Astrocyte of the cerebellum (primary cell): Measurements from ENCODE around the gene SMYD4.
"Not testable (repeated sequence)": the region's sequence is repeated elsewhere in the genome, so short reads cannot be mapped to it uniquely, and the experiment has no call there.

Experiments used
- DNase-seq: peaks from one replicate; pipeline ENCODE4 v3.0.0-alpha.2; 2011; ENCODE audit warnings: low read depth
- H3K4me3 ChIP-seq: 2 replicates; pipeline ENCODE4 v1.5.1; 2011; ENCODE audit warnings: mild to moderate bottlenecking, low read depth, low read length, moderate library complexity
- CTCF ChIP-seq: IDR thresholded peaks from 2 replicates; pipeline ENCODE4 v1.5.1; 2012; ENCODE audit warnings: low read length, low read depth, moderate library complexity, mild to moderate bottlenecking; ENCODE audit errors: missing control alignments
- in situ Hi-C: cut with HindIII; loops from 2 replicates; pipeline ENCODE4 v1.10.0; 2017; ENCODE audit warnings: low sequenced_read_pairs

Gene SMYD4

GRCh38 chr17:1861391-1862010, 31.8 kb upstream of the SMYD4 start:
- no peak for TF ChIP-seq CTCF
- in situ Hi-C loops, result loop anchor here (5.0 kb wide), 1 partner anchor 171 kb away; the partner anchor contains the start of gene DPH1
- no peak overlapping the region for H3K4me3 ChIP-seq
- no peak for DNase-seq

GRCh38 chr17:1860978-1861377, 31.3 kb upstream of the SMYD4 start:
- no peak for TF ChIP-seq CTCF
- in situ Hi-C loops, result loop anchor here (5.0 kb wide), 1 partner anchor 171 kb away; the partner anchor contains the start of gene DPH1

GRCh38 chr17:1856462-1856861, 26.8 kb upstream of the SMYD4 start:
- in situ Hi-C loops, DNase-seq, H3K4me3 ChIP-seq: not testable (repeated sequence)

More at GRCh38 chr17:1860978-1861377, 31.3 kb upstream of the SMYD4 start:
- no peak overlapping the region for H3K4me3 ChIP-seq
- DNase-seq, result no peak

- H3K4me3 ChIP-seq, result no peak overlapping the region
- no peak for DNase-seq
- TF ChIP-seq CTCF, result no peak
- in situ Hi-C loops, result no loop called here
Observed at GRCh38 chr17:1853698-1854097, 24.0 kb upstream of the SMYD4 start.

GRCh38 chr17:1852327-1852726, 22.6 kb upstream of the SMYD4 start:
- no peak for DNase-seq
- no peak for TF ChIP-seq CTCF
- no peak overlapping the region for H3K4me3 ChIP-seq
- in situ Hi-C loops, result no loop called here

- in situ Hi-C loops, result no loop called here
- DNase-seq, result no peak
- TF ChIP-seq CTCF, result no peak
- no peak overlapping the region for H3K4me3 ChIP-seq
Observed at GRCh38 chr17:1847191-1847590, 17.5 kb upstream of the SMYD4 start.

- no peak for TF ChIP-seq CTCF
- H3K4me3 ChIP-seq, result no peak overlapping the region
- no peak for DNase-seq
- in situ Hi-C loops, result no loop called here
Observed at GRCh38 chr17:1843947-1844346, 14.2 kb upstream of the SMYD4 start.
